ENCODE results near the gene CTNND2. TPM values are rescaled to one million over a fixed set of nuclear protein-coding genes. Genes with fewer than 3 reads are reported as not detected.

CTNND2 gene
- total and polyA plus RNA-seq, 9 of the 15 experiments (the other 6 are each of a cell fraction or from before 2014, with no cell fraction given), result 0.03 to 0.35 TPM; not detected in 7

GRCh38 chr5:10974850-10975249 is 929.4 kb downstream of the CTNND2 start:
- Histone ChIP-seq H3K4me1 (replicated peaks in 1 of 2; ENCODE audit: control insufficient read depth in 2 of 2, insufficient read depth in 2 of 2, low read length in 2 of 2) (no peaks in the 10 kb centered on the region), H3K9me1 (ENCODE audit: control insufficient read depth, insufficient read depth, low read length) (no peaks in the 10 kb centered on the region), H3K9me3 (replicated peaks; ENCODE audit: control insufficient read depth, insufficient read depth, low read depth, low read length) (no peaks in the 10 kb centered on the region), H3K36me3 (ENCODE audit: control insufficient read depth, insufficient read depth, low read length) (no peaks in the 10 kb centered on the region), H2AFZ (ENCODE audit: low read depth, low read length) (no peak overlapping the region), H3K9ac (ENCODE audit: insufficient read depth in 1 of 2, low read depth in 2 of 2, low read length in 2 of 2) (no peak overlapping the region), H3K4me2 (ENCODE audit: insufficient read depth, low read length) (no peak overlapping the region), H3K27me3 (ENCODE audit: control insufficient read depth in 2 of 2, insufficient read depth in 2 of 2, low read length in 2 of 2) (peaks cover 8 to 14% of the 10 kb centered on the region in 2 experiments; a peak in 3 of 5 replicates), H3K4me3 (no peak overlapping the region), H4K20me1 (replicated peaks; ENCODE audit: control insufficient read depth, insufficient read depth, low read length) (no peaks in the 10 kb centered on the region; the same call in 1 of the 2 replicates), H3K27ac (ENCODE audit: extremely low read depth, low read depth, low read length) (no peak overlapping the region), H3K79me2 (ENCODE audit: control insufficient read depth, insufficient read depth, low read length) (no peaks in the 10 kb centered on the region)
- in situ Hi-C loops (cut with MboI) (no loop called here), intact Hi-C loops (cut with micrococcal nuclease) (no loop called here)
- FAIRE-seq, result no peak
- no peak for TF ChIP-seq TAF1 (IDR thresholded peaks at IDR 0.05; ENCODE audit: control insufficient read depth, extremely low read depth, insufficient read depth, low read length, severe bottlenecking)
- no peak for ATAC-seq
- POLR2A ChIA-PET, result no interaction called here
- CTCF ChIA-PET (ENCODE audit: low intra/inter-chr PET ratio), result no interaction called here
- WGBS (ENCODE audit: insufficient coverage, low coverage, missing lambda C conversion rate), result 2% methylated on average over 2 of the region's 2 CpGs
- BruUV-seq (replicated peaks), result no TSS peak
- no peak for DNase-seq (ENCODE audit: extremely low read depth in 1 of 4, low spot score in 3 of 4)

GRCh38 chr5:10973316-10973715 is 930.9 kb downstream of the CTNND2 start:
- CTCF ChIA-PET (ENCODE audit: low intra/inter-chr PET ratio), result no interaction called here
- WGBS (ENCODE audit: insufficient coverage, low coverage, missing lambda C conversion rate), result under 1% methylated on average over 14 of the region's 14 CpGs
- no peak overlapping the region for H3K27ac ChIP-seq (ENCODE audit: extremely low read depth, low read depth, low read length)
- H3K4me1 ChIP-seq (replicated peaks in 1 of 2; ENCODE audit: control insufficient read depth in 2 of 2, insufficient read depth in 2 of 2, low read length in 2 of 2), result no peaks in the 10 kb centered on the region
- H3K4me2 ChIP-seq (ENCODE audit: insufficient read depth, low read length), result no peak overlapping the region
- intact Hi-C loops (cut with micrococcal nuclease), result no loop called here
- FAIRE-seq (no peak), ATAC-seq (no peak), DNase-seq (ENCODE audit: extremely low read depth in 1 of 4, low spot score in 3 of 4) (no peak)
- peaks cover 14 to 23% of the 10 kb centered on the region in 2 experiments; a peak in 4 of 5 replicates for H3K27me3 ChIP-seq (ENCODE audit: control insufficient read depth in 2 of 2, insufficient read depth in 2 of 2, low read length in 2 of 2)
- no TSS peak for BruUV-seq (replicated peaks)
- in situ Hi-C loops (cut with MboI), result no loop called here
- no peak overlapping the region for H3K4me3 ChIP-seq
- POLR2A ChIA-PET, result no interaction called here
- H2AFZ ChIP-seq (ENCODE audit: low read depth, low read length), result no peak overlapping the region
- H3K9me1 ChIP-seq (ENCODE audit: control insufficient read depth, insufficient read depth, low read length), result no peaks in the 10 kb centered on the region
- H3K9ac ChIP-seq (ENCODE audit: insufficient read depth in 1 of 2, low read depth in 2 of 2, low read length in 2 of 2), result no peak overlapping the region
- no peaks in the 10 kb centered on the region for H3K9me3 ChIP-seq (replicated peaks; ENCODE audit: control insufficient read depth, insufficient read depth, low read depth, low read length)
- no peaks in the 10 kb centered on the region for H3K79me2 ChIP-seq (ENCODE audit: control insufficient read depth, insufficient read depth, low read length)
- no peaks in the 10 kb centered on the region; the same call in 1 of the 2 replicates for H4K20me1 ChIP-seq (replicated peaks; ENCODE audit: control insufficient read depth, insufficient read depth, low read length)
- no peaks in the 10 kb centered on the region for H3K36me3 ChIP-seq (ENCODE audit: control insufficient read depth, insufficient read depth, low read length)
- TF ChIP-seq NFXL1 (CRISPR knock-in tag; IDR thresholded peaks at IDR 0.05), result no peak
- TF ChIP-seq HCFC1 (IDR thresholded peaks at IDR 0.05; ENCODE audit: low read depth, low read length), result no peak
- TF ChIP-seq ZC3H4 (CRISPR knock-in tag; IDR thresholded peaks at IDR 0.05; ENCODE audit: borderline replicate concordance), result no peak
- TF ChIP-seq ZNF280A (IDR thresholded peaks at IDR 0.05; ENCODE audit: low read depth, partially characterized antibody), result no peak
- TF ChIP-seq CXXC5 (CRISPR knock-in tag; IDR thresholded peaks at IDR 0.05), result no peak
- TF ChIP-seq ZNF507 (tag; conservative IDR thresholded peaks at IDR 0.05), result no peak
- no peak for TF ChIP-seq DACH1 (IDR thresholded peaks at IDR 0.05; ENCODE audit: partially characterized antibody)
- TF ChIP-seq HMGN3 (IDR thresholded peaks at IDR 0.05; ENCODE audit: borderline replicate concordance, extremely low read depth, insufficient read length, low read depth, low read length), result no peak
- no peak for TF ChIP-seq ZNF232 (CRISPR knock-in tag; IDR thresholded peaks at IDR 0.05)
- TF ChIP-seq E4F1 (CRISPR knock-in tag; IDR thresholded peaks at IDR 0.05; ENCODE audit: borderline replicate concordance), result no peak

Measured in K562 (cell line).